ENCODE measurements around the gene DAB2IP.

DNA sequence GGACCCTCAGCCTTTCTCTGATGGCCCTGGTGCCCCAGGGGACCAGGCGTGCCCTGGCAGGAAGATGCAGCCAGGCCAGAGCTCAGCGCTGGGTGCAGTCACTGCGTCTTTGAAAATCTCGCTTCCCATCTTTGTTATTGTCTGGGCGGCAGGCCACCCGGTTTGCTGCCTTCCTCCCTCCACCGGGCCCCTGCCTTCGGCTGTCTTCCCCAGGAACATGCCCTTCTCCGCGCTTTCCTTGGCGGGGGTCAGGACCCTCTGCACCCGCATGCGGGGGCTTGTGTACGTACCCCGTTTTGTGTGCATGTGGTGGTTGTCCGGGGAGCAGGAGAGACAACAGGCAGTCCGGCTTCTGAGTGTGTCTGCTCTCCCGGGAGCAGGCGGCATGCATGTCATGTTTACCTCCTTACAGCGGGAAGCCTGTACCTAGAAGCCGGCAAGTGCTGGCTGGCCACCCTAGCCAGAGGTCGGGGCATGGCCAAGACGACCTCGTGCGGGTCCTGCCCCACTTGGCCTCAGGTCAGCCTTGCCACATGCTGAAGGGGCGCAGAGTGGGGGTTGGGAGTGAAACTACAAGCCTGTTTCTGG is 49.5 kb downstream of the DAB2IP start:
- TF ChIP-seq, protein P1, sequence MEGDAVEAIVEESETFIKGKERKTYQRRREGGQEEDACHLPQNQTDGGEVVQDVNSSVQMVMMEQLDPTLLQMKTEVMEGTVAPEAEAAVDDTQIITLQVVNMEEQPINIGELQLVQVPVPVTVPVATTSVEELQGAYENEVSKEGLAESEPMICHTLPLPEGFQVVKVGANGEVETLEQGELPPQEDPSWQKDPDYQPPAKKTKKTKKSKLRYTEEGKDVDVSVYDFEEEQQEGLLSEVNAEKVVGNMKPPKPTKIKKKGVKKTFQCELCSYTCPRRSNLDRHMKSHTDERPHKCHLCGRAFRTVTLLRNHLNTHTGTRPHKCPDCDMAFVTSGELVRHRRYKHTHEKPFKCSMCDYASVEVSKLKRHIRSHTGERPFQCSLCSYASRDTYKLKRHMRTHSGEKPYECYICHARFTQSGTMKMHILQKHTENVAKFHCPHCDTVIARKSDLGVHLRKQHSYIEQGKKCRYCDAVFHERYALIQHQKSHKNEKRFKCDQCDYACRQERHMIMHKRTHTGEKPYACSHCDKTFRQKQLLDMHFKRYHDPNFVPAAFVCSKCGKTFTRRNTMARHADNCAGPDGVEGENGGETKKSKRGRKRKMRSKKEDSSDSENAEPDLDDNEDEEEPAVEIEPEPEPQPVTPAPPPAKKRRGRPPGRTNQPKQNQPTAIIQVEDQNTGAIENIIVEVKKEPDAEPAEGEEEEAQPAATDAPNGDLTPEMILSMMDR (IDR thresholded peaks at IDR 0.05): no peak
- TF ChIP-seq POLR2A (IDR thresholded peaks at IDR 0.05): no peak
- TF ChIP-seq EP300 (IDR thresholded peaks at IDR 0.05): no peak

All from tibial nerve (tissue), 4 donors.